AG04450 (cell line): ENCODE results near the gene TMEM259. TPM values are rescaled to one million over a fixed set of nuclear protein-coding genes. Genes with fewer than 3 reads are reported as not detected.

ENCODE experiments used
- CTCF ChIA-PET: fragments of 300-600, 350-600 bp; formaldehyde crosslinking; extraction: SDS; loops from one replicate; lab custom pipeline; 2022; ENCODE audit warnings: antibody characterized with exemption, inconsistent platforms; lab: Charles Lee
- POLR2A ChIA-PET: fragments of 350-600 bp; formaldehyde crosslinking; extraction: SDS; loops from one replicate; lab custom pipeline; 2021; ENCODE audit warnings: antibody characterized with exemption, inconsistent platforms; lab: Yijun Ruan, JAX
- DNase-seq: peaks from one replicate; pipeline ENCODE4 v3.0.0-alpha.2; 2011; ENCODE audit warnings: low read depth, low spot score
- H3K27ac ChIP-seq: one replicate; pipeline ENCODE4 v1.5.1; 2012; ENCODE audit warnings: low read depth, low read length, control low read depth
- H3K27me3 ChIP-seq: one replicate; pipeline ENCODE4 v1.6.0; 2012; ENCODE audit warnings: low read length; ENCODE audit not compliant: control insufficient read depth, insufficient read depth
- H3K4me3 ChIP-seq: 2 replicates; pipeline ENCODE4 v1.5.1; 2011; ENCODE audit warnings: mild to moderate bottlenecking, low read depth, low read length, control low read depth
- H3K9me3 ChIP-seq: 2 replicates; pipeline ENCODE4 v1.5.1; 2012; ENCODE audit warnings: low read length; ENCODE audit not compliant: control insufficient read depth, insufficient read depth
- polyA plus RNA-seq: library from polyadenylated mRNA; depleted of rRNA; stranded (reverse); fragments of >200 nt; gene quantifications from 2 replicates; pipeline ENCODE4 v1.2.3, GENCODE V29; 2011
- TF ChIP-seq, protein P1 (sequence below): IDR thresholded peaks from 2 replicates; pipeline ENCODE4 v1.5.1; 2011; ENCODE audit warnings: low read depth, low read length, control low read depth, inconsistent platforms

The TMEM259 gene
- polyA plus RNA-seq, 1 experiment, result 55.8 TPM

DNA sequence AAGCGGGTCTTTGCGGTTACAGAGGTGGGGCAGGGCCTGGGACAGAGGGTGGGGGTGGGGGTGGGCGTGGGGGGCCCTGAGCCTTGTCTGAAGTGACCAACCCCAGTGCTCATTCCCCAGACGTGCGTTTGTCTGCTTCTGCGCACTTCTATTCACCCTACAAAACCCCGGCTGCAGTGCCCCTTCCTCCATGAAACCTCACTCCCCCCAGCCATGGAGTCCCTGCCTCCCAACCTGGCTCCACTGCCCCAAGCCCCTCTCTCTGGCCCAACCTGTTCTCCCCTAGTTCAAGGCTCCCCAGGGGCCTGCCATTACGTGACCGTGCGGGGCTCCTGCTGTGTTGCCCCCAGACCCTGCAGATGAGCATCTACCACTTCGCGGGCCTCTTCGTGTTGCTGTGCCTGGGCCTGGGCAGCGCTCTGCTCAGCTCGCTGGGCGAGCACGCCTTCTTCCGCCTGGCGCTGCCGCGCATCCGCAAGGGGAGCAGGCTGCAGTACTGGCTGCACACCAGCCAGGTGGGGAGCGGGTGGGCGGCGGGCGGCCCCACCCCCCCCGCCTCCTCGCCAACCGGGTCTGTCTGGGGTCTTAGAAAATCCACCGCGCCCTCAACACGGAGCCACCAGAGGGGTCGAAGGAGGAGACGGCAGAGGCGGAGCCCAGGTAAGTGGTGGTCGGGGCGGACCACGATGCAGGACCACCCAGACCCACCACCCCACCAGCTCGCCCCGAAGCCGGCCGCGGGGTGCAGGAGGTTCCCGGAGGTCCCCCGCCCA lies 12.5 kb downstream of the TMEM259 start:
- H3K9me3 ChIP-seq, result peaks cover 15% of the 10 kb centered on the region; the same call in 1 of the 2 replicates
- TF ChIP-seq, protein P1, sequence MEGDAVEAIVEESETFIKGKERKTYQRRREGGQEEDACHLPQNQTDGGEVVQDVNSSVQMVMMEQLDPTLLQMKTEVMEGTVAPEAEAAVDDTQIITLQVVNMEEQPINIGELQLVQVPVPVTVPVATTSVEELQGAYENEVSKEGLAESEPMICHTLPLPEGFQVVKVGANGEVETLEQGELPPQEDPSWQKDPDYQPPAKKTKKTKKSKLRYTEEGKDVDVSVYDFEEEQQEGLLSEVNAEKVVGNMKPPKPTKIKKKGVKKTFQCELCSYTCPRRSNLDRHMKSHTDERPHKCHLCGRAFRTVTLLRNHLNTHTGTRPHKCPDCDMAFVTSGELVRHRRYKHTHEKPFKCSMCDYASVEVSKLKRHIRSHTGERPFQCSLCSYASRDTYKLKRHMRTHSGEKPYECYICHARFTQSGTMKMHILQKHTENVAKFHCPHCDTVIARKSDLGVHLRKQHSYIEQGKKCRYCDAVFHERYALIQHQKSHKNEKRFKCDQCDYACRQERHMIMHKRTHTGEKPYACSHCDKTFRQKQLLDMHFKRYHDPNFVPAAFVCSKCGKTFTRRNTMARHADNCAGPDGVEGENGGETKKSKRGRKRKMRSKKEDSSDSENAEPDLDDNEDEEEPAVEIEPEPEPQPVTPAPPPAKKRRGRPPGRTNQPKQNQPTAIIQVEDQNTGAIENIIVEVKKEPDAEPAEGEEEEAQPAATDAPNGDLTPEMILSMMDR, result no peak
- H3K4me3 ChIP-seq, result peak overlapping the region; percentile 29; the same call in 1 of the 2 replicates
- ChIA-PET POLR2A (interaction anchor here (1.4 kb wide), 2 partner anchors 11 to 20 kb away, joined by 3 to 9 read pairs; no protein-coding TSS in a partner anchor), CTCF (interaction anchor here (0.6 kb wide), 1 partner anchor 259 kb away, joined by 6 read pairs; no protein-coding TSS in a partner anchor)
- peak overlapping the region; percentile 68 for H3K27ac ChIP-seq
- no peaks in the 10 kb centered on the region for H3K27me3 ChIP-seq
- no peak for DNase-seq

DNA sequence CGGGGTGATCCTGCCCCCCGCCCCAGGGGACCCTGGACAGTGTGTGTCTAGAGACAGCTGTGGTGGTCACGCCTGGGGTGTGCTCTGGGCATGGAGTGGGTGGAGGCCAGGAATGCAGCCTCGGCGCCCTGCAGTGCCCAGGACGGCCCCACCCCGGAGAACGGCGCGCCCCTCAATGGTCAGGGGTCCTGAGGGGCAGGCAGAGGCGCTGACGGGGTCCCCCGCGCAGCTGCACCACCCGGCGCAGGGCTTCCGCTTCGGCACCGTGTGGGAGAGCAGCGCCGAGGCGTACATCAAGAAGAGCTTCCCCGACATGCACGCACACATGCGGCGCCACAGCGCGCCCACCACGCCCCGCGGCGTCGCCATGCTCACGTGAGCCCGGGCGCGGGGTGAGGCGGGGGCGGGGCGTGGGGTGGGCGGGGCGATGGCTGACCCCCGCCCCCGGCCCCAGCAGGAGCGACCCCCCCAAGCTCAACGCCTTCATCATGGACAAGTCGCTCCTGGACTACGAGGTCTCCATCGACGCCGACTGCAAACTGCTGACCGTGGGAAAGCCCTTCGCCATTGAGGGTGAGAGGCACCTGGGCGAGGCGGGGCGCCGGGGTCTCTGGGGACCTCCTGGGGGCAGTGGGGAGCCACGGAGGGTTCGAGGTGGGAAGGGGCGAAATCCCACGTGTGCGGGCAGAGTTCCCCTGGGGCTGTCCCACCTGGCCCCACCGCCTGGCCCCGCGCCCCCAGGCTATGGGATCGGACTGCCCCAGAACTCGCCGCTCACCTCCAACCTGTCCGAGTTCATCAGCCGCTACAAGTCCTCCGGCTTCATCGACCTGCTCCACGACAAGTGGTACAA lies 13.3 kb downstream of the TMEM259 start:
- H3K27me3 ChIP-seq, result no peaks in the 10 kb centered on the region
- H3K4me3 ChIP-seq, result no peak overlapping the region
- ChIA-PET POLR2A (no interaction called here), CTCF (interaction anchor here (0.6 kb wide), 1 partner anchor 260 kb away, joined by 6 read pairs; no protein-coding TSS in a partner anchor)
- TF ChIP-seq, protein P1, result no peak
- peaks cover 15% of the 10 kb centered on the region; the same call in 1 of the 2 replicates for H3K9me3 ChIP-seq
- no peak overlapping the region for H3K27ac ChIP-seq
- no peak for DNase-seq

DNA sequence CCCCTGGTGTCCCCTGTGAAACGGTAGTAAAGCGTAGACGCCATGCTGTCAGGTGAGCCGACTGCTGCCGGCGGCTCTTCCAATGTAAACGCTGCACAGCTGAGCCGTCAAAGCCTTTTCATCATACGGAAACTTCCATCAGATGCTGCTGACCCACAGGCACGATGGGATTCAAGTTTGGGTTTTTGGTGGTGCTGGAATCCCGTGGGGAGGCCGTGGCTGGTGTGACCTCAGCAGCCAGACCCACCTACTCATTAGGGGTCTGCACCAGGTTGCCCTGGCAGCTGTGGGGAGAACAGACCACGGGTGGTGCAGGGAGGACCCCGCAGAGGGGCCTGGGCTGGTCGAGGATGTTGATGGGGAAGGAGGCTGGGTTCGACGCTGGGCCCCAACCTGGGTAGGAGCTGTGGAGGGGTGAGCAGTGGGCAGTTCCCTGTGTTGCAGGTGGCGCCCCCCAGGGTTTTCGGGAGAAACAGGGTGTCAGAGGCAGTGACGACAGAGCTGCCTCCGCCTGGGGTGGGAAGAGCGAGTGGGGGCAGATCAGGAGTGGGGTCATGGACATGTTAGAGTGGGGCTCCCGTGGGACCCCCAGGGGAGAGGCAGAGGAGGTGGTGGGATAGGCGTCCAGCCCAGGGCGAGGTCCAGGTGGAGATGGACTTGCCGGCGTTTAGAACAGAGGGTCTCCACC lies 14.1 kb downstream of the TMEM259 start:
- Histone ChIP-seq H3K9me3 (peaks cover 12% of the 10 kb centered on the region; the same call in 1 of the 2 replicates), H3K27ac (no peak overlapping the region), H3K4me3 (no peak overlapping the region), H3K27me3 (no peaks in the 10 kb centered on the region)
- no peak for DNase-seq
- TF ChIP-seq, protein P1, result no peak
- ChIA-PET CTCF (no interaction called here), POLR2A (no interaction called here)

DNA sequence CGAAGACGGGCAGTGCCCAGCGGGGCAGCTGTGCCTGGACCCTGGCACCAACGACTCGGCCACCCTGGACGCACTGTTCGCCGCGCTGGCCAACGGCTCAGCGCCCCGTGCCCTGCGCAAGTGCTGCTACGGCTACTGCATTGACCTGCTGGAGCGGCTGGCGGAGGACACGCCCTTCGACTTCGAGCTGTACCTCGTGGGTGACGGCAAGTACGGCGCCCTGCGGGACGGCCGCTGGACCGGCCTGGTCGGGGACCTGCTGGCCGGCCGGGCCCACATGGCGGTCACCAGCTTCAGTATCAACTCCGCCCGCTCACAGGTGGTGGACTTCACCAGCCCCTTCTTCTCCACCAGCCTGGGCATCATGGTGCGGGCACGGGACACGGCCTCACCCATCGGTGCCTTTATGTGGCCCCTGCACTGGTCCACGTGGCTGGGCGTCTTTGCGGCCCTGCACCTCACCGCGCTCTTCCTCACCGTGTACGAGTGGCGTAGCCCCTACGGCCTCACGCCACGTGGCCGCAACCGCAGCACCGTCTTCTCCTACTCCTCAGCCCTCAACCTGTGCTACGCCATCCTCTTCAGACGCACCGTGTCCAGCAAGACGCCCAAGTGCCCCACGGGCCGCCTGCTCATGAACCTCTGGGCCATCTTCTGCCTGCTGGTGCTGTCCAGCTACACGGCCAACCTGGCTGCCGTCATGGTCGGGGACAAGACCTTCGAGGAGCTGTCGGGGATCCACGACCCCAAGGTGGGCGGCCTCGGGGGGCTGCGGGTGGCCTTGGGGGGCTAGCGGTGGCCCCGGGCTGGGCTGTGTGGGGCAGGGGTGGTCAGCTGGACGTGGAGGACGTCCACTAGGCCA lies 15.9 kb downstream of the TMEM259 start:
- ChIA-PET POLR2A (interaction anchor here (0.6 to 1.1 kb wide), 3 partner anchors 12 to 113 kb away, joined by 3 to 4 read pairs (median 3); no protein-coding TSS in a partner anchor), CTCF (interaction anchor here (0.5 to 0.6 kb wide), 2 partner anchors 181 to 235 kb away, joined by 3 to 4 read pairs; no protein-coding TSS in a partner anchor)
- no peak overlapping the region for H3K4me3 ChIP-seq

More for the DNA sequence above, 15.9 kb downstream of the TMEM259 start:
- TF ChIP-seq, protein P1, result no peak
- peaks cover 8% of the 10 kb centered on the region for H3K27me3 ChIP-seq
- H3K9me3 ChIP-seq, result peaks cover 12% of the 10 kb centered on the region; the same call in 1 of the 2 replicates
- no peak for DNase-seq
- no peak overlapping the region for H3K27ac ChIP-seq
